ENCODE results near the gene HCFC1R1.

HCFC1R1 gene

GRCh38 chr16:2983706-2984136 is 40.0 kb downstream of the HCFC1R1 start:
- peak overlapping the region; percentile 38 for H3K4me3 ChIP-seq (ENCODE audit: low read depth, low read length)
- DNase-seq, result peak; percentile 88
- peaks cover 3% of the 10 kb centered on the region; the same call in 1 of the 2 replicates for H3K36me3 ChIP-seq
- TF ChIP-seq CTCF (IDR thresholded peaks at IDR 0.05; ENCODE audit: low read depth, low read length), result peak; percentile 63
- peaks cover 9% of the 10 kb centered on the region for H3K4me1 ChIP-seq
- H3K9me3 ChIP-seq, result no peaks in the 10 kb centered on the region
- H3K27me3 ChIP-seq, result no peaks in the 10 kb centered on the region

- no peaks in the 10 kb centered on the region for H3K9me3 ChIP-seq
- TF ChIP-seq CTCF (IDR thresholded peaks at IDR 0.05; ENCODE audit: low read depth, low read length), result no peak
Measured at GRCh38 chr16:2982402-2982801, 41.3 kb downstream of the HCFC1R1 start.

GRCh38 chr16:2981899-2982250 is 41.9 kb downstream of the HCFC1R1 start:
- Histone ChIP-seq H3K36me3 (peaks cover 14% of the 10 kb centered on the region), H3K27me3 (no peaks in the 10 kb centered on the region), H3K9me3 (no peaks in the 10 kb centered on the region), H3K4me1 (peaks cover 3% of the 10 kb centered on the region), H3K4me3 (ENCODE audit: low read depth, low read length) (no peak overlapping the region)
- TF ChIP-seq CTCF (IDR thresholded peaks at IDR 0.05; ENCODE audit: low read depth, low read length), result no peak
- no peak for DNase-seq

More at GRCh38 chr16:2982402-2982801, 41.3 kb downstream of the HCFC1R1 start:
- peaks cover 9% of the 10 kb centered on the region for H3K36me3 ChIP-seq
- H3K27me3 ChIP-seq, result no peaks in the 10 kb centered on the region
- H3K4me3 ChIP-seq (ENCODE audit: low read depth, low read length), result no peak overlapping the region
- DNase-seq, result no peak
- H3K4me1 ChIP-seq, result peaks cover 3% of the 10 kb centered on the region

GRCh38 chr16:2981177-2981898 is 42.4 kb downstream of the HCFC1R1 start:
- Histone ChIP-seq H3K36me3 (peaks cover 20% of the 10 kb centered on the region), H3K9me3 (no peaks in the 10 kb centered on the region), H3K4me3 (ENCODE audit: low read depth, low read length) (no peak overlapping the region), H3K4me1 (peaks cover 3% of the 10 kb centered on the region), H3K27me3 (no peaks in the 10 kb centered on the region)
- DNase-seq, result no peak
- no peak for TF ChIP-seq CTCF (IDR thresholded peaks at IDR 0.05; ENCODE audit: low read depth, low read length)

- Histone ChIP-seq H3K36me3 (peaks cover 28% of the 10 kb centered on the region), H3K27me3 (no peaks in the 10 kb centered on the region), H3K4me3 (ENCODE audit: low read depth, low read length) (peak within 1 kb of the TSS; percentile 75), H3K9me3 (no peaks in the 10 kb centered on the region), H3K4me1 (peaks cover 3% of the 10 kb centered on the region)
- no peak for TF ChIP-seq CTCF (IDR thresholded peaks at IDR 0.05; ENCODE audit: low read depth, low read length)
- peak; percentile 95 for DNase-seq
Measured at GRCh38 chr16:2980227-2981176, 43.2 kb downstream of the HCFC1R1 start, which contains the start of gene PKMYT1. Gene PKMYT1, minus strand, starts transcription at chr16:2980446. Its CDS starts 789 bp downstream, at chr16:2979657.
